Small intestine (tissue), 7 donors: Measurements from ENCODE around the gene PGP. TPM values are rescaled to one million over a fixed set of nuclear protein-coding genes. Genes with fewer than 3 reads are reported as not detected.
A peak's percentile ranks its signal among the peaks of the same experiment; 100 is the strongest.
"Not testable (repeated sequence)": the region's sequence is repeated elsewhere in the genome, so short reads cannot be mapped to it uniquely, and the experiment has no call there.

Experiments
- DNase-seq, 2 donors: peaks; one replicate each; pipeline versions ENCODE4 v3.0.0 to v3.0.0-alpha.2; 2013
- FAIRE-seq: peaks from 2 replicates; lab custom pipeline; 2012; peaks lifted over from hg19 to GRCh38; lab: Jason Lieb, UNC
- H3K27ac ChIP-seq, 3 donors: one replicate each; pipeline ENCODE4 v1.5.1; 2013; ENCODE audit warnings: low read length in 2 of 3, mild to moderate bottlenecking in 2 of 3, control low read depth in 1 of 3, inconsistent platforms in 1 of 3, low read depth in 1 of 3, moderate library complexity in 1 of 3
- H3K27me3 ChIP-seq, 3 donors: one replicate each; pipeline ENCODE4 v1.6.1; 2013; ENCODE audit warnings: low read length in 3 of 3, inconsistent platforms in 1 of 3; ENCODE audit not compliant: control insufficient read depth in 3 of 3, insufficient read depth in 3 of 3
- H3K36me3 ChIP-seq, 3 donors: one replicate each; pipeline ENCODE4 v1.6.1; 2013; ENCODE audit warnings: low read length in 3 of 3, inconsistent platforms in 1 of 3, low read depth in 1 of 3, mild to moderate bottlenecking in 1 of 3, moderate library complexity in 1 of 3; ENCODE audit not compliant: control insufficient read depth in 3 of 3, insufficient read depth in 2 of 3
- H3K4me1 ChIP-seq, 3 donors: one replicate each; pipeline ENCODE4 v1.6.1; 2013; ENCODE audit warnings: low read length in 2 of 3, inconsistent platforms in 1 of 3, low read depth in 1 of 3, mild to moderate bottlenecking in 1 of 3, moderate library complexity in 1 of 3; ENCODE audit not compliant: control insufficient read depth in 3 of 3, insufficient read depth in 2 of 3
- H3K4me3 ChIP-seq, 3 donors: one replicate each; pipeline ENCODE4 v1.5.1; 2013; ENCODE audit warnings: low read length in 3 of 3, control low read depth in 1 of 3, inconsistent platforms in 1 of 3, low read depth in 1 of 3, mild to moderate bottlenecking in 1 of 3, moderate library complexity in 1 of 3
- H3K9me3 ChIP-seq, 2 donors: one replicate each; pipeline ENCODE4 v1.6.1; 2013; ENCODE audit warnings: low read depth in 1 of 2, low read length in 1 of 2; ENCODE audit not compliant: control insufficient read depth in 2 of 2, insufficient read depth in 1 of 2
- WGBS, 3 donors: extraction: QIAGEN DNeasy Blood & Tissue Kit; methylation state at CpG; one replicate each; pipeline ENCODE4 v1.1.7; 2013; 5-methylcytosine and 5-hydroxymethylcytosine counted together
- polyA plus RNA-seq, 4 donors: library from polyadenylated mRNA; stranded (reverse) in 3 of 4; unstranded in 1 of 4; fragments of 200-250 nt in 3 of 4; fragments of 120-200 nt in 1 of 4; gene quantifications; one replicate each; pipeline versions ENCODE4 v1.2.1 to v1.2.3, GENCODE V29; 2013
- donor health status: healthy with polysubstance abuse.
- donor health status: control.
- donor health status: control.
- donor health status: Bipolar disorder and iron deficiency.
- donor health status: healthy.

The PGP gene
- polyA plus RNA-seq, 4 donors: 11.1 to 16.2 (median 13.4) TPM

GRCh38 chr16:2242598-2242997 lies 28.0 kb upstream of the PGP start:
- WGBS, 3 donors: 81 to 86% (median 83%) methylated on average over 11 of the region's 11 CpGs
- no peak for DNase-seq
- no peak for FAIRE-seq

GRCh38 chr16:2240331-2240730 lies 25.7 kb upstream of the PGP start:
- not testable (repeated sequence) for H3K27ac ChIP-seq, FAIRE-seq, DNase-seq, H3K9me3 ChIP-seq, H3K4me3 ChIP-seq
- Histone ChIP-seq H3K4me1 (peaks cover 0 to 30% (median 0%) of the 10 kb centered on the region in 3 donors), H3K27me3 (peaks cover 0 to 28% (median 6%) of the 10 kb centered on the region in 3 donors), H3K36me3 (peaks cover 2 to 74% (median 13%) of the 10 kb centered on the region in 3 donors)
- WGBS, 3 donors: 79 to 85% (median 80%) methylated on average over 9 of the region's 9 CpGs

More at GRCh38 chr16:2242598-2242997, 28.0 kb upstream of the PGP start:
- H3K36me3 ChIP-seq: peaks cover 2 to 86% (median 8%) of the 10 kb centered on the region in 3 donors
- peaks cover 0 to 6% (median 0%) of the 10 kb centered on the region in 3 donors for H3K27me3 ChIP-seq
- H3K9me3 ChIP-seq: no peaks in the 10 kb centered on the region
- peaks cover 0 to 14% (median 0%) of the 10 kb centered on the region in 3 donors for H3K4me1 ChIP-seq
- H3K27ac ChIP-seq: no peak overlapping the region
- no peak overlapping the region for H3K4me3 ChIP-seq

DNA sequence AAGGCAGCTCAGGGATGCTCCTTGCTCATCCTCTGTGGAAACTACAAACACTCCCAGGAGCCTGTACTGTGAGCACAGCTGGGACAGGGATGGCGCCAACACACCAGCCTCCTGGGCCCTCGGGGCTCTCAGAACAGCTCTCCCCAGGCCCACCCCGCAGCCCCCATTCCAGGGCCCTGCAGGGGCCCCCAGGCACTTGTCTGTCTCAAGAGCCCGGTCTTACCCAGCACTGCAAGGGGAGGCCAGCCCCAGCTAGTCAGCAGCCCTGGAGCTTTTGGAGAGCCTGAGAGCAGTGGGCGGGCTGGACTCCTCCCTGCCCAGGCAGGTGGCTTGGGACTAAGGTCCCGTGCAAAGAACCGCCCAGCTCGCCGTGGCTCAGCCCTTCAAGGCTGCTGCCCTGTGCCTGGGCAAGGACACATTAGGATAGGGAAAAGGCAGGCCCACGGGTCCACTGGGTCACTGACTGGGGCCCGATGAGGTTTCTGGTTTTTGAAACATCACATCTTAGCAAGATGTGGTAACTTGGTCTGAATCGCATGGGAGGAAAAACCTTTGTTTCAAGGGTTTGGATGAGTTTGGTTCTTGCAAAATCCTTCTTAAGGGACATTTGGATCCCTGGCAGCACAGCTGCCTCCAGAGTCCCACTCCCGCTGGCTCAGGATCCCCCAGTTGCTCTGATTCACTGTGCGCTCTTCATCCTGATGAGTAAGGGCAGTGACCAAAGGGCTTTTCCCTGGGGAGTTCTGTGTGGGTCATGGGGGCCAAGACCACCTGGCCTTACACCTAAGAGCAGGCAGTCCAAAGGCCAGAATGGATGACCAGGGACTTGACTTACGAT lies 24.4 kb upstream of the PGP start:
- Histone ChIP-seq H3K36me3 (peaks cover 2 to 74% (median 15%) of the 10 kb centered on the region in 3 donors), H3K4me1 (peaks cover 0 to 30% (median 0%) of the 10 kb centered on the region in 3 donors), H3K27me3 (peaks cover 2 to 30% (median 6%) of the 10 kb centered on the region in 3 donors), H3K9me3 (no peaks in the 10 kb centered on the region), H3K4me3 (no peak overlapping the region), H3K27ac (no peak overlapping the region)
- DNase-seq (peak in 1 of 2 donors; percentile 51), FAIRE-seq (no peak)
- WGBS, 3 donors: 36 to 65% (median 46%) methylated on average over 15 of the region's 15 CpGs

GRCh38 chr16:2238150-2238837 lies 23.7 kb upstream of the PGP start:
- 22 to 48% (median 32%) methylated on average over 15 to 18 of the region's 18 CpGs for WGBS, 3 donors
- peak in 1 of 2 donors; percentile 50 for DNase-seq
- FAIRE-seq: no peak
- Histone ChIP-seq H3K27ac (no peak overlapping the region), H3K36me3 (peaks cover 6 to 74% (median 15%) of the 10 kb centered on the region in 3 donors), H3K27me3 (peaks cover 2 to 30% (median 6%) of the 10 kb centered on the region in 3 donors), H3K9me3 (no peaks in the 10 kb centered on the region), H3K4me1 (peaks cover 0 to 30% (median 0%) of the 10 kb centered on the region in 3 donors), H3K4me3 (no peak overlapping the region)

- FAIRE-seq: no peak
- Histone ChIP-seq H3K27me3 (peaks cover 2 to 30% (median 6%) of the 10 kb centered on the region in 3 donors), H3K4me3 (no peak overlapping the region), H3K4me1 (peaks cover 0 to 30% (median 0%) of the 10 kb centered on the region in 3 donors), H3K9me3 (no peaks in the 10 kb centered on the region), H3K27ac (no peak overlapping the region), H3K36me3 (peaks cover 6 to 74% (median 18%) of the 10 kb centered on the region in 3 donors)
- DNase-seq: peak in 1 of 2 donors; percentile 47
- WGBS, 3 donors: 9 to 15% (median 14%) methylated on average over 62 to 65 of the region's 65 CpGs
These were observed 23.0 kb upstream of the PGP start for GRCh38 chr16:2237493-2238149.

GRCh38 chr16:2237102-2237482 lies 22.5 kb upstream of the PGP start:
- peak in 1 of 2 donors; percentile 31 for DNase-seq
- FAIRE-seq: no peak
- peaks cover 6 to 74% (median 23%) of the 10 kb centered on the region in 3 donors for H3K36me3 ChIP-seq
- peaks cover 2 to 30% (median 6%) of the 10 kb centered on the region in 3 donors for H3K27me3 ChIP-seq
- 5 to 11% (median 5%) methylated on average over 33 to 40 of the region's 40 CpGs for WGBS, 3 donors
- H3K4me1 ChIP-seq: peaks cover 0 to 30% (median 0%) of the 10 kb centered on the region in 3 donors
- H3K9me3 ChIP-seq: no peaks in the 10 kb centered on the region
- H3K4me3 ChIP-seq: peak overlapping the region in 2 of 3 donors; percentile 15 to 16
- H3K27ac ChIP-seq: no peak overlapping the region

GRCh38 chr16:2236337-2237101 lies 21.9 kb upstream of the PGP start, which contains the start of gene DNASE1L2:
TSS of gene DNASE1L2 (plus strand) at chr16:2236444. CDS start at chr16:2236817, 373 bp downstream.
- DNase-seq: peak in 1 of 2 donors; percentile 42
- H3K4me3 ChIP-seq: peak within 1 kb of the TSS in 2 of 3 donors; percentile 15 to 16
- H3K9me3 ChIP-seq: no peaks in the 10 kb centered on the region
- FAIRE-seq: no peak
- peaks cover 2 to 30% (median 6%) of the 10 kb centered on the region in 3 donors for H3K27me3 ChIP-seq
- WGBS, 3 donors: 6 to 10% (median 9%) methylated on average over 41 to 64 of the region's 64 CpGs
- H3K36me3 ChIP-seq: peaks cover 6 to 79% (median 24%) of the 10 kb centered on the region in 3 donors
- H3K27ac ChIP-seq: no peak within 1 kb of the TSS
- H3K4me1 ChIP-seq: peaks cover 0 to 30% (median 0%) of the 10 kb centered on the region in 3 donors
